PC-3 (cell line): ENCODE data around the gene DDX3X. TPM values are rescaled to one million over a fixed set of nuclear protein-coding genes. Genes with fewer than 3 reads are reported as not detected.

ENCODE experiments used
- ATAC-seq: fragments of 200-7000 bp; cut with Tn5 transposase; 2 replicates; pipeline ENCODE4 v1.9.1; 2020; ENCODE audit warnings: mild to moderate bottlenecking, moderate library complexity
- BruUV-seq: library from RNA; stranded (reverse); fragments of 400-500 nt; replicated peaks from 2 replicates; lab custom pipeline; 2021; lab: Mats Ljungman, UMichigan
- CTCF ChIA-PET: fragments of 300-600 bp; sonication (Branson Sonifier 250); formaldehyde crosslinking; loops from one replicate; lab custom pipeline; 2022; ENCODE audit warnings: antibody characterized with exemption; lab: Charles Lee
- POLR2A ChIA-PET: fragments of 300-600 bp; sonication (Branson Sonifier 250); formaldehyde crosslinking; loops from one replicate; lab custom pipeline; 2022; ENCODE audit warnings: antibody characterized with exemption; ENCODE audit not compliant: unreplicated experiment; lab: Charles Lee
- DNase-seq: peaks from one replicate; pipeline ENCODE4 v3.0.0-alpha.2; 2015
- H2AFZ ChIP-seq: fragments of 300-600 bp; sonication (generic); 2 replicates; pipeline ENCODE4 v1.6.0; 2016; ENCODE audit warnings: antibody characterized with exemption, low read length
- H3F3A ChIP-seq: fragments of 300-600 bp; sonication (generic); one replicate; pipeline ENCODE4 v1.6.0; 2017; ENCODE audit warnings: antibody characterized with exemption, low read length, control low read depth, mild to moderate bottlenecking; ENCODE audit not compliant: unreplicated experiment
- H3K27ac ChIP-seq: fragments of 300-600 bp; sonication (generic); 2 replicates; pipeline ENCODE4 v1.5.1; 2016; ENCODE audit warnings: mild to moderate bottlenecking, low read length
- H3K27me3 ChIP-seq: fragments of 300-600 bp; sonication (generic); 2 replicates; pipeline ENCODE4 v1.6.1; 2016; ENCODE audit warnings: low read length, mixed read lengths
- H3K36me3 ChIP-seq: fragments of 300-600 bp; sonication (generic); 2 replicates; pipeline ENCODE4 v1.6.1; 2016; ENCODE audit warnings: low read depth, mixed run types, low read length, mixed read lengths
- H3K4me1 ChIP-seq: fragments of 300-600 bp; sonication (generic); 2 replicates; pipeline ENCODE4 v1.5.1; 2016; ENCODE audit warnings: low read length; ENCODE audit not compliant: insufficient read depth
- H3K4me2 ChIP-seq: fragments of 300-600 bp; sonication (generic); 2 replicates; pipeline ENCODE4 v1.6.0; 2016; ENCODE audit warnings: low read length
- H3K4me3 ChIP-seq: fragments of 300-600 bp; sonication (generic); 2 replicates; pipeline ENCODE4 v1.5.1; 2016; ENCODE audit warnings: mild to moderate bottlenecking, low read length, mixed read lengths
- H3K79me2 ChIP-seq: fragments of 300-600 bp; sonication (generic); 2 replicates; pipeline ENCODE4 v1.6.1; 2017; ENCODE audit warnings: low read length, mixed read lengths
- H3K9ac ChIP-seq: fragments of 300-600 bp; sonication (generic); 2 replicates; pipeline ENCODE4 v1.6.0; 2016; ENCODE audit warnings: mild to moderate bottlenecking, low read length
- H3K9me2 ChIP-seq: fragments of 300-600 bp; sonication (generic); replicated peaks from 2 replicates; pipeline ENCODE4 v1.6.1; 2016; ENCODE audit warnings: mixed run types, low read length, mixed read lengths
- H3K9me3 ChIP-seq: fragments of 300-600 bp; sonication (generic); 2 replicates; pipeline ENCODE4 v1.6.1; 2016; ENCODE audit warnings: low read length, mixed read lengths
- H4K20me1 ChIP-seq: fragments of 300-600 bp; sonication (generic); 2 replicates; pipeline ENCODE4 v1.6.1; 2016; ENCODE audit warnings: low read length, mixed read lengths
- EZH2 ChIP-seq: fragments of 300-600 bp; sonication (generic); IDR thresholded peaks from one replicate; pipeline ENCODE4 v1.6.1; 2017; ENCODE audit warnings: antibody characterized with exemption, mild to moderate bottlenecking, low read length; ENCODE audit not compliant: unreplicated experiment
- EZH2phosphoT487 ChIP-seq: fragments of 300-600 bp; sonication (generic); IDR thresholded peaks from 2 replicates; pipeline ENCODE4 v1.6.1; 2018; ENCODE audit warnings: mild to moderate bottlenecking, antibody characterized with exemption, low read length, borderline replicate concordance
- intact Hi-C: fragments of 100-400 bp; cut with micrococcal nuclease; formaldehyde crosslinking; loops from 2 replicates; pipeline ENCODE4 v1.9.0; 2023
- total RNA-seq: library from RNA; depleted of rRNA; stranded (reverse); fragments of >200 nt; gene quantifications from 2 replicates; pipeline ENCODE4 v1.2.3, GENCODE V29; 2014
- TF ChIP-seq, protein P1 (sequence below): fragments of 300-600 bp; sonication (generic); conservative IDR thresholded peaks from 2 replicates; pipeline ENCODE4 v1.5.1; 2017; ENCODE audit warnings: antibody characterized with exemption, low read depth, mild to moderate bottlenecking, low read length

The DDX3X gene
- total RNA-seq, 1 experiment from 2014 or later: 185 TPM

DNA sequence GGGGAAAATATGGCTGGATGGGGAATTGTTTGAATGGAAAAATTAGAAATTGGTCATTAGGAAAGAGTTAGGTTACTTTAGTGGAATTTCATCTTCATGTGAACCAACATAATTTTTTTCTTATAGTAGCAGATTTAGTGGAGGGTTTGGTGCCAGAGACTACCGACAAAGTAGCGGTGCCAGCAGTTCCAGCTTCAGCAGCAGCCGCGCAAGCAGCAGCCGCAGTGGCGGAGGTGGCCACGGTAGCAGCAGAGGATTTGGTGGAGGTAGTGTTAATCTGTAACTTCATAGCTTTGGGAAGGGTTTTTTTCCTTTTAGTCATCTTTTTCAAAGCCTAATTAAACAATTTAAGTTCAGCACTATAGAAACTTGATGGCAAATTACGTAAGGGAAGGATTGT is 13.2 kb downstream of the DDX3X start:
- no peaks in the 10 kb centered on the region for H3K9me2 ChIP-seq
- H3F3A ChIP-seq: peaks cover 17% of the 10 kb centered on the region
- H3K9ac ChIP-seq: no peak overlapping the region
- DNase-seq (no peak), ATAC-seq (no peak)
- no peak overlapping the region for H3K4me3 ChIP-seq
- no peak overlapping the region for H3K4me2 ChIP-seq
- no peaks in the 10 kb centered on the region for H3K4me1 ChIP-seq
- ChIA-PET CTCF (no interaction called here), POLR2A (no interaction called here)
- no peaks in the 10 kb centered on the region for H3K9me3 ChIP-seq
- peaks cover 18% of the 10 kb centered on the region for H3K79me2 ChIP-seq
- H2AFZ ChIP-seq: no peak overlapping the region
- no peak overlapping the region for H3K27ac ChIP-seq
- peaks cover 80% of the 10 kb centered on the region for H4K20me1 ChIP-seq
- intact Hi-C loops: loop anchor here (1.0 kb wide), 1 partner anchor 10 kb away; no protein-coding TSS in a partner anchor
- TF ChIP-seq EZH2 (no peak), EZH2phosphoT487 (no peak)
- TF ChIP-seq, protein P1, sequence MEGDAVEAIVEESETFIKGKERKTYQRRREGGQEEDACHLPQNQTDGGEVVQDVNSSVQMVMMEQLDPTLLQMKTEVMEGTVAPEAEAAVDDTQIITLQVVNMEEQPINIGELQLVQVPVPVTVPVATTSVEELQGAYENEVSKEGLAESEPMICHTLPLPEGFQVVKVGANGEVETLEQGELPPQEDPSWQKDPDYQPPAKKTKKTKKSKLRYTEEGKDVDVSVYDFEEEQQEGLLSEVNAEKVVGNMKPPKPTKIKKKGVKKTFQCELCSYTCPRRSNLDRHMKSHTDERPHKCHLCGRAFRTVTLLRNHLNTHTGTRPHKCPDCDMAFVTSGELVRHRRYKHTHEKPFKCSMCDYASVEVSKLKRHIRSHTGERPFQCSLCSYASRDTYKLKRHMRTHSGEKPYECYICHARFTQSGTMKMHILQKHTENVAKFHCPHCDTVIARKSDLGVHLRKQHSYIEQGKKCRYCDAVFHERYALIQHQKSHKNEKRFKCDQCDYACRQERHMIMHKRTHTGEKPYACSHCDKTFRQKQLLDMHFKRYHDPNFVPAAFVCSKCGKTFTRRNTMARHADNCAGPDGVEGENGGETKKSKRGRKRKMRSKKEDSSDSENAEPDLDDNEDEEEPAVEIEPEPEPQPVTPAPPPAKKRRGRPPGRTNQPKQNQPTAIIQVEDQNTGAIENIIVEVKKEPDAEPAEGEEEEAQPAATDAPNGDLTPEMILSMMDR: no peak
- no TSS peak for BruUV-seq
- peaks cover 72% of the 10 kb centered on the region for H3K36me3 ChIP-seq
- H3K27me3 ChIP-seq: no peaks in the 10 kb centered on the region

DNA sequence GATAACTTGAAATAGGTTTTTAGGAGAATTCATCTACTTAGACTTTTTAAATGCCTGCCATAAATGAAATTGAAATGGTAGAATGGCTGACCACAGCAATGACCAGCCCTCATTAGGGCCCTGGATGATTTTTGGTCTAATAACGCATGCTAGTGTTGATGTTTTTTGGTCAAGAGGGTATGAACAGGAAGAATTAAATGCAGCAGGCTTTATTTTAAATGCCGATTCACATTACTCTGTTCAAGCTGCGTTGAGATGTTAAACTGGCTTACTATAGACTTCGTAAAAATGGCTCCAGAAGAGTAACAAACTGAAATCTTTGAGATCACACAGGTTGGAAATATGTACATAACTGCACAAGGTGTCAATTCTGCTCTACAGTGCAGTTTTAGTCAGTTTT is 14.6 kb downstream of the DDX3X start:
- POLR2A ChIA-PET: no interaction called here
- peaks cover 17% of the 10 kb centered on the region for H3F3A ChIP-seq
- H3K9me3 ChIP-seq: no peaks in the 10 kb centered on the region
- BruUV-seq: no TSS peak
- CTCF ChIA-PET: no interaction called here
- no peaks in the 10 kb centered on the region for H3K27me3 ChIP-seq
- no peak overlapping the region for H2AFZ ChIP-seq
- no peak overlapping the region for H3K9ac ChIP-seq
- intact Hi-C loops: no loop called here
- DNase-seq (no peak), ATAC-seq (no peak)
- no peak for TF ChIP-seq EZH2phosphoT487
- TF ChIP-seq, protein P1: no peak
- TF ChIP-seq EZH2: no peak
- H3K36me3 ChIP-seq: peaks cover 59% of the 10 kb centered on the region
- H3K9me2 ChIP-seq: no peaks in the 10 kb centered on the region
- H3K4me1 ChIP-seq: no peaks in the 10 kb centered on the region
- H4K20me1 ChIP-seq: peaks cover 67% of the 10 kb centered on the region
- no peak overlapping the region for H3K4me2 ChIP-seq
- H3K27ac ChIP-seq: no peak overlapping the region
- H3K79me2 ChIP-seq: peaks cover 6% of the 10 kb centered on the region; the same call in 1 of the 2 replicates
- H3K4me3 ChIP-seq: no peak overlapping the region

DNA sequence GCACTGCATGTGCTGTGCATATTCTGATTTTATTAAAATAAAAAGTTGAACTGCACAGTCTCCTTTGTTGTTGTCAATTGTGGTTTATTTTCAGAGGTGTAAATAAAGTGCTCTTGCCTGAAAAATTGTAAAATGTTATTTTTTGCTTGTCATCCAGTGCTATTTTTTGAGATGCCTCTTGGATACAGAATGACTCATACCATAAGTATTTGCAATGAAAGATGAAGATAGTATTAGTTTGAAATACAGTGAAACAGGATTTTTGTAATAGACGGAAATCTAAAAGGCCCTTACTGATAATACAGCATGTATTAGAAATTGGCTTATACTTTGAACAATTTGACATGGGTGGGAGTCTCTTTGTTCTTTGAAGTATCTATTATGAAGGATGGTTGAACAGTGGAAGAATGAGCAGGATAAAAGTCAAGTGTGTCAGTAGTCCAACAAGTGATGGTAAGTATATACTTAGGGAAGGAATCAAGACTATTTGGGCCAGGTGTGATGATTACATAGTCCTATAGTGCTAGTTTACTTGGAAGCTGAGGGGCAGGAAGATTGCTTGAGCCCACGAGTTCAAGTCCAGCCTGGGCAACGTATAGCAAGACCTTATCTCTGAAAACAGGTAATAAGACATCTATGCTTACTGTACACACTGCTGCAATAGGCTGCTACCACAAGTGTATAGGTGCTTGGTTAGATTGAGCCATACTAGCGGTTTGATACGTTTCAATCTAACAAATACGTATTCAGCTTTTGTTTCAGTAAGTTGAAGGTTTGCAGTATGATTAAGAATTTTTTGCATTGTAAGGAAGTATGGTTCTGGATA is 16.4 kb downstream of the DDX3X start:
- no peaks in the 10 kb centered on the region for H3K27me3 ChIP-seq
- no peak overlapping the region for H3K4me2 ChIP-seq
- H4K20me1 ChIP-seq: peaks cover 55% of the 10 kb centered on the region
- peaks cover 42% of the 10 kb centered on the region for H3K36me3 ChIP-seq
- no peaks in the 10 kb centered on the region for H3K9me3 ChIP-seq
- peak; percentile 16 for DNase-seq
- ChIA-PET CTCF (no interaction called here), POLR2A (no interaction called here)
- no peak overlapping the region for H3K9ac ChIP-seq
- H3K4me1 ChIP-seq: no peaks in the 10 kb centered on the region
- BruUV-seq: no TSS peak
- TF ChIP-seq EZH2: no peak
- TF ChIP-seq EZH2phosphoT487: no peak
- TF ChIP-seq, protein P1: no peak
- H3F3A ChIP-seq: peaks cover 17% of the 10 kb centered on the region
- intact Hi-C loops: loop anchor here (5.0 kb wide), 1 partner anchor 87 kb away; no protein-coding TSS in a partner anchor
- H3K9me2 ChIP-seq: no peaks in the 10 kb centered on the region
- H3K79me2 ChIP-seq: no peaks in the 10 kb centered on the region
- H2AFZ ChIP-seq: no peak overlapping the region
- H3K27ac ChIP-seq: no peak overlapping the region
- H3K4me3 ChIP-seq: no peak overlapping the region
- no peak for ATAC-seq
